ENCODE measurements around the gene CLDN19.

DNA sequence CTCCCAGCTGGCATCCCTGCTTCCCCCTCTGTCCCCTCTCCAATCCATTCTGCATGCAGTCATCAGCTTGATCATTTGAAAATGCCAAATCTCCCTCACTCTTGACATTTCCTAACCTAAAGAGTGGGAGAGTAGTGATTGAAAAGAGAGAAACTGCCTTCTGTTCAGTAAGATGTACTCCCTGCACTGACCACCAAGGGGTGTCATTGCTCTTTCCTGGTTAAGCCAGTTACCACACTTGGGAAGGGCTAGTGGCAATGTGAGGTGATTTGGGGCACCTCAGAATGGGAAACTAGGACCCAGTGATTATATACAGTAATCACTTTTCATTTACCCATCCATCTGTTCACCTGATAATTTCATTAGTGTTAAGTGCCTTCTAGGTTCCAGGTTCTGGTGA, 37.8 kb upstream of the CLDN19 start:
- no peak for TF ChIP-seq POLR2AphosphoS5 (IDR thresholded peaks at IDR 0.05; ENCODE audit: low read depth, low read length)
- no peak for TF ChIP-seq TAF1 (IDR thresholded peaks at IDR 0.05; ENCODE audit: borderline replicate concordance, insufficient read depth, low read length)
